Thoracic aorta (tissue), 2 donors: ENCODE data around the gene TRAPPC8. TPM values are rescaled to one million over a fixed set of nuclear protein-coding genes. Genes with fewer than 3 reads are reported as not detected.
"Not testable (repeated sequence)": the region's sequence is repeated elsewhere in the genome, so short reads cannot be mapped to it uniquely, and the experiment has no call there.

Experiments used
- ATAC-seq: fragments of 150-250 bp; one replicate; pipeline ENCODE4 v1.8.0; 2017; ENCODE audit warnings: low read depth; ENCODE audit not compliant: insufficient number of reproducible peaks, low FRiP score
- DNase-seq: peaks from one replicate; pipeline ENCODE4 v3.0.0-alpha.2; 2020; ENCODE audit warnings: low spot score
- H3K27ac ChIP-seq, 2 donors: fragments of 200-600 bp; sonication (generic); 1 replicate in 1 of 2; 2 replicates in 1 of 2; pipeline ENCODE4 v1.5.1; 2016; ENCODE audit warnings: mild to moderate bottlenecking in 2 of 2, moderate library complexity in 2 of 2
- H3K27me3 ChIP-seq: fragments of 200-600 bp; sonication (generic); replicated peaks from 2 replicates; pipeline ENCODE4 v1.6.0; 2016; ENCODE audit warnings: mild to moderate bottlenecking; ENCODE audit not compliant: insufficient read depth
- H3K36me3 ChIP-seq: fragments of 200-600 bp; sonication (generic); one replicate; pipeline ENCODE4 v1.5.1; 2016
- H3K4me1 ChIP-seq, 2 donors: fragments of 200-600 bp; sonication (generic); 1 replicate in 1 of 2; 2 replicates in 1 of 2; pipeline versions ENCODE4 v1.5.1 to v1.6.0; 2016; ENCODE audit warnings: low read depth in 2 of 2, mild to moderate bottlenecking in 1 of 2; ENCODE audit not compliant: control insufficient read depth in 1 of 2
- H3K4me3 ChIP-seq: fragments of 200-600 bp; sonication (generic); 2 replicates; pipeline ENCODE4 v1.5.1; 2016; ENCODE audit warnings: mild to moderate bottlenecking
- H3K9me3 ChIP-seq: fragments of 200-600 bp; sonication (generic); 2 replicates; pipeline ENCODE4 v1.5.1; 2016
- total RNA-seq, 2 donors: library from RNA; depleted of rRNA; stranded (reverse); fragments of >200 nt; gene quantifications; one replicate each; pipeline versions ENCODE4 v1.1.0 to v1.2.3, GENCODE V29; 2016
- TF ChIP-seq, protein P1 (sequence below): fragments of 200-600 bp; sonication (generic); IDR thresholded peaks from one replicate; pipeline ENCODE4 v1.5.1; 2019; ENCODE audit warnings: antibody characterized with exemption

The TRAPPC8 gene
- total RNA-seq, 2 donors from 2014 or later: 25.7 to 31.0 TPM

- Histone ChIP-seq H3K4me1 (peaks cover 28 to 35% of the 10 kb centered on the region in 2 donors), H3K36me3 (no peaks in the 10 kb centered on the region), H3K9me3 (no peaks in the 10 kb centered on the region), H3K27me3 (no peaks in the 10 kb centered on the region), H3K4me3 (peak overlapping the region; percentile 77), H3K27ac (no peak overlapping the region)
- DNase-seq: no peak
- TF ChIP-seq, protein P1, sequence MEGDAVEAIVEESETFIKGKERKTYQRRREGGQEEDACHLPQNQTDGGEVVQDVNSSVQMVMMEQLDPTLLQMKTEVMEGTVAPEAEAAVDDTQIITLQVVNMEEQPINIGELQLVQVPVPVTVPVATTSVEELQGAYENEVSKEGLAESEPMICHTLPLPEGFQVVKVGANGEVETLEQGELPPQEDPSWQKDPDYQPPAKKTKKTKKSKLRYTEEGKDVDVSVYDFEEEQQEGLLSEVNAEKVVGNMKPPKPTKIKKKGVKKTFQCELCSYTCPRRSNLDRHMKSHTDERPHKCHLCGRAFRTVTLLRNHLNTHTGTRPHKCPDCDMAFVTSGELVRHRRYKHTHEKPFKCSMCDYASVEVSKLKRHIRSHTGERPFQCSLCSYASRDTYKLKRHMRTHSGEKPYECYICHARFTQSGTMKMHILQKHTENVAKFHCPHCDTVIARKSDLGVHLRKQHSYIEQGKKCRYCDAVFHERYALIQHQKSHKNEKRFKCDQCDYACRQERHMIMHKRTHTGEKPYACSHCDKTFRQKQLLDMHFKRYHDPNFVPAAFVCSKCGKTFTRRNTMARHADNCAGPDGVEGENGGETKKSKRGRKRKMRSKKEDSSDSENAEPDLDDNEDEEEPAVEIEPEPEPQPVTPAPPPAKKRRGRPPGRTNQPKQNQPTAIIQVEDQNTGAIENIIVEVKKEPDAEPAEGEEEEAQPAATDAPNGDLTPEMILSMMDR: no peak
- ATAC-seq: no peak
These were observed 1.7 kb downstream of the TRAPPC8 start for GRCh38 chr18:31941010-31941809.

- not testable (repeated sequence) for DNase-seq, H3K9me3 ChIP-seq, H3K27me3 ChIP-seq, H3K36me3 ChIP-seq, H3K27ac ChIP-seq, H3K4me3 ChIP-seq, ATAC-seq
- H3K4me1 ChIP-seq: peaks cover 14 to 16% of the 10 kb centered on the region in 2 donors
These were observed 8.2 kb downstream of the TRAPPC8 start for GRCh38 chr18:31934773-31935172.

- Histone ChIP-seq H3K9me3 (no peaks in the 10 kb centered on the region), H3K4me3 (no peak overlapping the region), H3K4me1 (peaks cover 13 to 14% of the 10 kb centered on the region in 2 donors), H3K27ac (no peak overlapping the region), H3K27me3 (no peaks in the 10 kb centered on the region), H3K36me3 (no peaks in the 10 kb centered on the region)
- TF ChIP-seq, protein P1: no peak
- ATAC-seq: no peak
- no peak for DNase-seq
These were observed 11.1 kb downstream of the TRAPPC8 start for GRCh38 chr18:31931886-31932240.

- H3K4me1 ChIP-seq: peaks cover 13 to 14% of the 10 kb centered on the region in 2 donors
- peaks cover 2% of the 10 kb centered on the region for H3K36me3 ChIP-seq
- ATAC-seq (no peak), DNase-seq (no peak)
- H3K27ac ChIP-seq: no peak overlapping the region
- TF ChIP-seq, protein P1: no peak
- no peak overlapping the region for H3K4me3 ChIP-seq
- no peaks in the 10 kb centered on the region for H3K9me3 ChIP-seq
- no peaks in the 10 kb centered on the region for H3K27me3 ChIP-seq
These were observed 11.6 kb downstream of the TRAPPC8 start for GRCh38 chr18:31931163-31931885.

- H3K27me3 ChIP-seq: no peaks in the 10 kb centered on the region
- TF ChIP-seq, protein P1: no peak
- no peak overlapping the region for H3K27ac ChIP-seq
- H3K4me3 ChIP-seq: no peak overlapping the region
- H3K36me3 ChIP-seq: peaks cover 5% of the 10 kb centered on the region
- no peaks in the 10 kb centered on the region for H3K9me3 ChIP-seq
- ATAC-seq: no peak
- no peak for DNase-seq
- peaks cover 13 to 14% of the 10 kb centered on the region in 2 donors for H3K4me1 ChIP-seq
These were observed 13.7 kb downstream of the TRAPPC8 start for GRCh38 chr18:31929273-31929672.

GRCh38 chr18:31926988-31927387 lies 15.9 kb downstream of the TRAPPC8 start:
- ATAC-seq, H3K4me3 ChIP-seq, H3K27me3 ChIP-seq, H3K36me3 ChIP-seq, H3K9me3 ChIP-seq, DNase-seq, H3K27ac ChIP-seq: not testable (repeated sequence)
- H3K4me1 ChIP-seq: peaks cover 13 to 14% of the 10 kb centered on the region in 2 donors
